Activated CD4-positive, CD25-positive, alpha-beta regulatory T cell treated with anti-CD3 and anti-CD28 coated beads, Interleukin-2, amount 50 U/mL, for 24 hours (primary cell): ENCODE data around the gene PGM3.

Experiments used
- ATAC-seq, 2 donors: fragments of 150-1000 bp; cut with Tn5 transposase; one replicate each; pipeline ENCODE4 v1.10.0; 2021; ENCODE audit warnings: mild to moderate bottlenecking in 1 of 2, moderate library complexity in 1 of 2

The PGM3 gene

GRCh38 chr6:83117802-83118201 lies 75.3 kb downstream of the PGM3 start:
- ATAC-seq, result no peak
